Activated T-cell treated with anti-CD3 and anti-CD28 coated beads, Interleukin-2, amount 50 U/mL, for 72 hours (primary cell): Measurements from ENCODE around the gene BHLHE40. TPM values are rescaled to one million over a fixed set of nuclear protein-coding genes. Genes with fewer than 3 reads are reported as not detected.
A peak's percentile ranks its signal among the peaks of the same experiment; 100 is the strongest.

Source experiments
- ATAC-seq, 2 donors: fragments of 150-1000 bp; cut with Tn5 transposase; replicated peaks in 1 of 2; 2 replicates each; pipeline ENCODE4 v1.10.0; 2021; ENCODE audit warnings: moderate library complexity in 2 of 2, mild to moderate bottlenecking in 1 of 2
- DNase-seq, 2 donors: peaks; one replicate each; pipeline ENCODE4 v3.0.0; 2021 to 2022; ENCODE audit warnings: mixed read lengths in 1 of 2
- H3K27ac Mint-ChIP-seq: one replicate; pipeline ENCODE4 v1.8.0; 2022; ENCODE audit warnings: mild to moderate bottlenecking, moderate library complexity, mixed read lengths
- H3K27me3 Mint-ChIP-seq: one replicate; pipeline ENCODE4 v1.8.0; 2022; ENCODE audit warnings: low read depth, mixed read lengths
- H3K36me3 Mint-ChIP-seq, 2 donors: one replicate each; pipeline ENCODE4 v1.8.0; 2022; ENCODE audit warnings: mixed read lengths in 2 of 2, mild to moderate bottlenecking in 1 of 2; ENCODE audit not compliant: insufficient read depth in 2 of 2
- H3K4me1 Mint-ChIP-seq: one replicate; pipeline ENCODE4 v1.8.0; 2022; ENCODE audit warnings: low read depth, mixed read lengths
- H3K4me3 Mint-ChIP-seq, 2 donors: one replicate each; pipeline ENCODE4 v1.8.0; 2022; ENCODE audit warnings: mild to moderate bottlenecking in 2 of 2, mixed read lengths in 2 of 2, moderate library complexity in 2 of 2
- H3K9me3 Mint-ChIP-seq, 2 donors: one replicate each; pipeline ENCODE4 v1.8.0; 2022; ENCODE audit warnings: mixed read lengths in 2 of 2
- total RNA-seq, 2 donors: library from RNA; stranded (reverse); gene quantifications; one replicate each; pipeline ENCODE4 v1.2.3, GENCODE V29; 2022

Gene BHLHE40
- total RNA-seq, 2 donors from 2014 or later: 303 to 440 TPM

GRCh38 chr3:5015056-5015455, 35.8 kb downstream of the BHLHE40 start:
- H3K9me3 Mint-ChIP-seq: no peaks in the 10 kb centered on the region
- peaks cover 90% of the 10 kb centered on the region for H3K4me1 Mint-ChIP-seq
- H3K27me3 Mint-ChIP-seq: peaks cover 12% of the 10 kb centered on the region

GRCh38 chr3:5016211-5017161, 37.2 kb downstream of the BHLHE40 start:
- no peaks in the 10 kb centered on the region for H3K9me3 Mint-ChIP-seq
- peaks cover 12% of the 10 kb centered on the region for H3K27me3 Mint-ChIP-seq
- ATAC-seq (peak; percentile 44 to 75), DNase-seq (peak; percentile 44 to 58)
- no peaks in the 10 kb centered on the region for H3K36me3 Mint-ChIP-seq
- H3K27ac Mint-ChIP-seq: no peak overlapping the region
- H3K4me3 Mint-ChIP-seq: peak overlapping the region; percentile 2 to 4
- peaks cover 95% of the 10 kb centered on the region for H3K4me1 Mint-ChIP-seq

More at GRCh38 chr3:5015056-5015455, 35.8 kb downstream of the BHLHE40 start:
- no peaks in the 10 kb centered on the region for H3K36me3 Mint-ChIP-seq
- no peak for DNase-seq
- no peak for ATAC-seq
- no peak overlapping the region for H3K27ac Mint-ChIP-seq
- H3K4me3 Mint-ChIP-seq: no peak overlapping the region

- H3K4me1 Mint-ChIP-seq: peaks cover 95% of the 10 kb centered on the region
- DNase-seq (no peak), ATAC-seq (no peak)
- H3K36me3 Mint-ChIP-seq: no peaks in the 10 kb centered on the region
- H3K27ac Mint-ChIP-seq: no peak overlapping the region
- H3K27me3 Mint-ChIP-seq: peaks cover 12% of the 10 kb centered on the region
- no peak overlapping the region for H3K4me3 Mint-ChIP-seq
- H3K9me3 Mint-ChIP-seq: no peaks in the 10 kb centered on the region
Measured at GRCh38 chr3:5017925-5018531, 38.8 kb downstream of the BHLHE40 start.

GRCh38 chr3:5019411-5020241, 40.4 kb downstream of the BHLHE40 start:
- Mint-ChIP-seq H3K4me1 (peaks cover 95% of the 10 kb centered on the region), H3K36me3 (no peaks in the 10 kb centered on the region)
- ATAC-seq: peak; percentile 24 to 35

GRCh38 chr3:5020242-5020722, 41.0 kb downstream of the BHLHE40 start:
- Mint-ChIP-seq H3K4me3 (peak overlapping the region; percentile 69 to 85), H3K36me3 (no peaks in the 10 kb centered on the region), H3K27ac (peak overlapping the region; percentile 79), H3K9me3 (no peaks in the 10 kb centered on the region), H3K4me1 (peaks cover 95% of the 10 kb centered on the region), H3K27me3 (peaks cover 1% of the 10 kb centered on the region)
- no peak for ATAC-seq
- no peak for DNase-seq

More at GRCh38 chr3:5019411-5020241, 40.4 kb downstream of the BHLHE40 start:
- peaks cover 8% of the 10 kb centered on the region for H3K27me3 Mint-ChIP-seq
- H3K9me3 Mint-ChIP-seq: no peaks in the 10 kb centered on the region
- H3K27ac Mint-ChIP-seq: peak overlapping the region; percentile 79
- peak overlapping the region; percentile 69 to 76 for H3K4me3 Mint-ChIP-seq
- peak; percentile 75 to 78 for DNase-seq

- Mint-ChIP-seq H3K4me1 (peaks cover 97% of the 10 kb centered on the region), H3K4me3 (peak overlapping the region; percentile 79 to 85), H3K9me3 (no peaks in the 10 kb centered on the region), H3K36me3 (no peaks in the 10 kb centered on the region), H3K27ac (peak overlapping the region; percentile 93), H3K27me3 (no peaks in the 10 kb centered on the region)
- DNase-seq (peak; percentile 57 to 66), ATAC-seq (peak; percentile 71 to 72)
Measured at GRCh38 chr3:5021116-5022092, 42.2 kb downstream of the BHLHE40 start.

- Mint-ChIP-seq H3K27me3 (no peaks in the 10 kb centered on the region), H3K36me3 (no peaks in the 10 kb centered on the region), H3K4me3 (peak overlapping the region; percentile 79 to 85), H3K4me1 (peaks cover 95% of the 10 kb centered on the region), H3K9me3 (no peaks in the 10 kb centered on the region), H3K27ac (peak overlapping the region; percentile 93)
- DNase-seq (peak; percentile 35 to 56), ATAC-seq (peak; percentile 73 to 81)
Measured at GRCh38 chr3:5022187-5022965, 43.1 kb downstream of the BHLHE40 start.

GRCh38 chr3:5022966-5023776, 43.9 kb downstream of the BHLHE40 start:
- Mint-ChIP-seq H3K27me3 (no peaks in the 10 kb centered on the region), H3K4me3 (peak overlapping the region; percentile 77 to 85), H3K36me3 (no peaks in the 10 kb centered on the region), H3K9me3 (no peaks in the 10 kb centered on the region), H3K27ac (peak overlapping the region; percentile 89), H3K4me1 (peaks cover 96% of the 10 kb centered on the region)
- peak; percentile 53 to 58 for DNase-seq
- ATAC-seq: no peak

GRCh38 chr3:5023777-5024346, 44.6 kb downstream of the BHLHE40 start:
- no peaks in the 10 kb centered on the region for H3K36me3 Mint-ChIP-seq
- H3K27ac Mint-ChIP-seq: peak overlapping the region; percentile 80
- no peak for DNase-seq
- H3K4me1 Mint-ChIP-seq: peaks cover 90% of the 10 kb centered on the region
- H3K27me3 Mint-ChIP-seq: no peaks in the 10 kb centered on the region
- H3K4me3 Mint-ChIP-seq: peak overlapping the region; percentile 77 to 85
- no peak for ATAC-seq
- H3K9me3 Mint-ChIP-seq: no peaks in the 10 kb centered on the region

GRCh38 chr3:5026046-5026362, 46.8 kb downstream of the BHLHE40 start:
- Mint-ChIP-seq H3K27ac (no peak overlapping the region), H3K27me3 (no peaks in the 10 kb centered on the region), H3K36me3 (no peaks in the 10 kb centered on the region), H3K9me3 (no peaks in the 10 kb centered on the region), H3K4me1 (peaks cover 76% of the 10 kb centered on the region), H3K4me3 (peak overlapping the region; percentile 57 to 88)
- no peak for ATAC-seq
- no peak for DNase-seq
